DMS53 treated with DMSO at 0.1 percent for 48 hours (cell line): ENCODE measurements around the gene ACER3.
"Not testable (repeated sequence)": the region's sequence is repeated elsewhere in the genome, so short reads cannot be mapped to it uniquely, and the experiment has no call there.

Experiments
- DNase-seq: peaks from one replicate; lab custom pipeline; 2025; ENCODE audit not compliant: unreplicated experiment; lab: John Stamatoyannopoulos, UW

ACER3 gene

DNA sequence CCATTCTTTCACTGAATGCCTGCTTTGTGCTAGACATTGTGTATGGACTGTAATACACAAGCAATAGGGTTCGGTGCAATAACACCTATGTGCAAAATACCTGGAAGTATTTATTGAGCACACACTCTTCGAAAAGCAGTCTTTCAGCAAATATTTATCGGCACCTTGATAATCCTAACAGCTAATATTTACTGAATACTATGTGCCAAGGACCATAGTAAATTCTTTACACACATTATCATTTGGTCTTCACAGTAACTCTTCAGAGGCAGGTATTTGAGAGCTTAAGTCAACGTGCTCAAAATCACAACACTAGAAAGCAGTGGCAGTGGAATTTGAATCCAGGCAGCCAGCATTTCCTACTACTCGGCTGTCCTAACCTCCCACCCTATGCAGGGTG, 175.7 kb downstream of the ACER3 start:
- DNase-seq = peak; percentile 65

DNA sequence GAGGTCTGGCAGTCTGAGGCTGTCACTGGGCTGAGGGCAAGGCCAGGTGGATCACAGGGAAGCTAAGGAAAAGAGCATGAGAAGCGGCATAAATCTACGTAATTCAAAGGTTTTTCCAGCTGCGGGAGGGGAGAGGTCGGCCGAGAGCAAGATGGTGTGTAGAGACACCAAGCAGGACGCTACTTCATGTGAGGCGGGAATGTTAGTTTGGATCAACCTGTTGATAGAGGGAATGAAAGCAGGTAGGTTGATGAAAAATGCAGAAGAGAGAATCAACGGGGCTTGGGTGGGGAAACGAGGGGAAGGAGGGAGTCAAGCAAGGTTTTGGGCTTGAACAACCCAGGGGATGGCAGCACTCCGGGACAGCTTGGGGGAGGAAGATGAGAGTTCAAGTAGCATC, 176.3 kb downstream of the ACER3 start:
- DNase-seq = no peak

DNA sequence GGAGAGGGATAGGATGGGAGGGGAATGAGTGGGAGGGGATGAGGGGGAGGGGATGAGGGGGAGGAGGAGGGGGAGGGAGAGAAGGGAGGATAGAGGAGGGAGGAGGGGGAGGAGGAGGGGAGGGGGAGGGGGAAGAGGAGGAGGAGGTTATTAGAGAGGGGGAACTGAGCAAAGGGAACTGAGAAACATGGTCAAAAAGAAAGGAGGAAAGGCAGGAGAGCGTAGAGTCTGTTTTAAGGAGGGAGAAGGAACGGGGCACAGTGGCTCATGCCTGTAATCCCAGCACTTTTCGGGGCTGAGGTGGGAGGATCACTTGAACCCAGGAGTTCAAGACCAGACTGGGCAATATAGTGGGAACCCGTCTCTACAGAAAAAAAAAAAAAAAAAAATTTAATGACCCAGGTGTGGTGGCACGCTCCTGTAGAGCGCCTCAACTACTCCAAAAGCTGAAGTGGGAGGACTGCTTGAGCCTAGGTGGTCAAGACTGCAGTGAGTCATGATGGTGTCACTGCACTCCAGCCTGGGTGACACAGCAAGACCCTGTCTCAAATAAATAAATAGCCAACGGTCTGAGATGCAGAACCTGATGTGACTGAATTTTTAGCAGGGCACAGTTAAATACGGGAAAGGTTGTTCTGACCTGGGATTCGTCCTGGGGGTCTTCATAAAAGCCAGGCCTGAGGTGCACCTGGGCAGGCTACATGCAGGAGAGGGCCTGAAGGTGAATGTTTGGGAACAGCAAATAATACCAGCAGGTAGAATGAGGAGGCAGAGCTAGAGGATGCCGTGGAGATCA, 177.5 kb downstream of the ACER3 start:
- peak; percentile 63 for DNase-seq

DNA sequence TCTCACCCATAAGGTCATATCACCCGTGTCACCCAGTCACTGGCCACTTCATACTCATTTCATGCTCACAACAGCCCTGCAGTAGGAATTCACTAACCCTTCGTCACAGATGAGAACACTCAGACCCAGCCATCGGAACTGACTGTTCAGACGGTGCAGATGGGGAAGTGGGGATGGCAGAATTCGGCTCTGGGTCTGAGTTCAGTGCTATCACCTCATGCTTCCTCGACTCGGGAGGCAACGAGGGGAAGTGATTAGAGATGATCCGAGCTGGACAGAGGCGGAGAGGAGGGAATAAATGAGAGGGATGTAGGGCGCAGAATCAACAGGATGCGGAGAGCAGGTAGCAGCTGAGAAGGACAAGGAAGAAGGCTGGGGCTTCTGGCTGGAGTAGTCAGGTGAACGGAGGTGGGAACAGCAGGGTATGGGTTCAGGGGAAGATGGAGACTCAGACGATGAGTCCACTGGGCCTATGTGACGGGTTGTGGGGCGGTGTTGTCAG, 178.2 kb downstream of the ACER3 start:
- DNase-seq = peak; percentile 90

DNA sequence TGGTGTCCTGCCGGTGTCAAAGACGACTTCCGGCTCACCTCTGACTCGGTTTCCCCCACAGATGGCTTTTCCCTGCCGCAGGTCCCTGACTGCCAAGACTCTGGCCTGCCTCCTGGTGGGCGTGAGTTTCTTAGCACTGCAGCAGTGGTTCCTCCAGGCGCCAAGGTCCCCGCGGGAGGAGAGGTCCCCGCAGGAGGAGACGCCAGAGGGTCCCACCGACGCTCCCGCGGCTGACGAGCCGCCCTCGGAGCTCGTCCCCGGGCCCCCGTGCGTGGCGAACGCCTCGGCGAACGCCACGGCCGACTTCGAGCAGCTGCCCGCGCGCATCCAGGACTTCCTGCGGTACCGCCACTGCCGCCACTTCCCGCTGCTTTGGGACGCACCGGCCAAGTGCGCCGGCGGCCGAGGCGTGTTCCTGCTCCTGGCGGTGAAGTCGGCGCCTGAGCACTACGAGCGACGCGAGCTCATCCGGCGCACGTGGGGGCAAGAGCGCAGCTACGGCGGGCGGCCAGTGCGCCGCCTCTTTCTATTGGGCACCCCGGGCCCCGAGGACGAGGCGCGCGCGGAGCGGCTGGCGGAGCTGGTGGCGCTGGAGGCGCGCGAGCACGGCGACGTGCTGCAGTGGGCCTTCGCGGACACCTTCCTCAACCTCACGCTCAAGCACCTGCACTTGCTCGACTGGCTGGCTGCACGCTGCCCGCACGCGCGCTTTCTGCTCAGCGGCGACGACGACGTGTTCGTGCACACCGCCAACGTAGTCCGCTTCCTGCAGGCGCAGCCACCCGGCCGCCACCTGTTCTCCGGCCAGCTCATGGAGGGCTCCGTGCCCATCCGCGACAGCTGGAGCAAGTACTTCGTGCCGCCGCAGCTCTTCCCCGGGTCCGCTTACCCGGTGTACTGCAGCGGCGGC, 179.0 kb downstream of the ACER3 start:
- peak; percentile 90 for DNase-seq

DNA sequence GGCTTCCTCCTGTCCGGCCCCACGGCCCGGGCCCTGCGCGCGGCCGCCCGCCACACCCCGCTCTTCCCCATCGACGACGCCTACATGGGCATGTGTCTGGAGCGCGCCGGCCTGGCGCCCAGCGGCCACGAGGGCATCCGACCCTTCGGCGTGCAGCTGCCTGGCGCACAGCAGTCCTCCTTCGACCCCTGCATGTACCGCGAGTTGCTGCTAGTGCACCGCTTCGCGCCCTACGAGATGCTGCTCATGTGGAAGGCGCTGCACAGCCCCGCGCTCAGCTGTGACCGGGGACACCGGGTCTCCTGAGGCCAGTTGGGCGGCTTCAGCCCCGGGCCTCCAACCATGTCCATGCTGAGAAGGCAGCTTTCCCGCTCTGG, 179.7 kb downstream of the ACER3 start:
- DNase-seq = no peak

DNA sequence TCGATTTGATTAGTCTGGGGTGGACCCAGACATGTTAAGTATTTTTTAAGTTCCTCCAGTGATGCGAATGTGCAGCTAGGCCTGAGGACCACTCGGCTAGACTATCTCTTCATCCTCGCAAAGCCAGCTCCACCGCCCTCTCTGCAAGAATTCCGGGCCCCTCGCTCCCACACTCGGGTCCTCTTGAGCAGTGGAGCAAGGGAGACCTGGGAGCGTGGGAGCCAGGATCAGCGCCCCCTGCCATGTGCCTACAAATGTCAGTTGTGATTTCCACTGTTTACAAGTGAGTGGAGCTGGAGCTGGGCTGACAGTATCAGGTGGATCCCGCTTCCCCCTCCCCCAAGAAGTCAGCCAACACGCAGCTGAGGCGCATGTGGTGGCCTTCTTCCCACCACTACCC, 180.2 kb downstream of the ACER3 start:
- DNase-seq = no peak

DNA sequence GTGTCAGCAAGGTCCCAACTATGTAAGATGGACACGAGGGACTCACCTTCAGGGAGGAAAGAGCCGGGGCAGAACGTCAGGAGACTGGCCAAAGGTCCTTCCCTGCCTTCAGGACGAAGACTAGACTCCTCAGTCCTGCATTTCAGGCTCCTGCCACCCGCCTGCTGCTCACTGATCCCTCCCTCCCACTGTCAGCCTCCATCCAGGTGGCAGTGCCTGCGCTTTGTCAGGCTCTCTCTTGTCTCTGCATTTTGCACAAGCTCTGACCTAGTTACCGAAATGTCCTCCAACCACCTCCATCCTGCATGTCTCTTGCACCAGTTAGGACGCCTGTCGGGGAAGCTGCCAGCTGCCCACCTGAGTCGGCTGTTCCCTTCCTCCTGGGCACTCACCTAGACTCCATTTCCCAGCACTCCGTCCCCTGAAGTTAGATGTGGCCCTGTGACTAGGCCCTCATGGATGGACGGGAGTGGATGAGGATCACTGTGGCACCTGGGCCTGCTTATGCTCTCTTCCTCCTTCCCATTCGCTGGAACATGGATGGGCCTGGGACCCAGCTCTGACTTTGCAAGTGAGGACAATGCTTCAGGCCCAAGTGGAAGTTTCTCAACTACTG, 181.5 kb downstream of the ACER3 start:
- DNase-seq = no peak

DNA sequence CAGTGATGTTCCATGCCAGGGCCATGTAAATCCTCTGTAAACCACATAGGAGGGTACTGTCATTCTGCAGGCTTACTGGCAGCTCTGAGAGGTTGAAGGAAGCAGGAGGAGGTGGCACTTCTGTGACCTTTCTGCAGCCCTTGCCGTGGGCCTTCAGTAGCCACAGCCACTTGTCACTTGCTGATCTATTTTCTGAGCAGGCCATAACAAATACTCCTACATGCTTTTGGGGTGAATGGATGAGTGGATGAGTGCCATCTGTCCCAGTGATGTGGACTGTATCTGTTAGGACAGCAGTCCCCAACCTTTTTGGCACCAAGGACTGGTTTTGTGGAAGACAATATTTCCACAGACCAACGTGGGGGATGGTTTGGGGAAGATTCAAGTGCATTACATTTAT, 183.6 kb downstream of the ACER3 start:
- DNase-seq = no peak

DNA sequence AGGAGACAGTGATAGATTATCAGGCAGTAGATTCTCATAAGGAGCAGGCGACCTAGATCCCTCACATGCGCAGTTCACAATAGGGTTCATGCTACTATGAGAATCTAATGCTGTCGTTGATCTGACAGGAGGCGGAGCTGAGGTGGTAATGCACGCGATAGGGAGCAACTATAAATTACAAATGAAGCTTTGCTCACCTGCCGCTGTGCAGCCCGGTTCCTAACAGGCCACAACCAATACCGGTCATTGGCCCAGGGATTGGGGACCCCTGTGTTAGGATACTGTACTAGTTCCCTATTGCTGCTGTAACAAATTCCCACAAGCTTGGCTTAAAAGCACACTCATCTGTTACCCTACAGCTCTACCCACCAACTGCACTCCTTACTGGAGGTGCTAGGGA, 184.2 kb downstream of the ACER3 start:
- DNase-seq = no peak

DNA sequence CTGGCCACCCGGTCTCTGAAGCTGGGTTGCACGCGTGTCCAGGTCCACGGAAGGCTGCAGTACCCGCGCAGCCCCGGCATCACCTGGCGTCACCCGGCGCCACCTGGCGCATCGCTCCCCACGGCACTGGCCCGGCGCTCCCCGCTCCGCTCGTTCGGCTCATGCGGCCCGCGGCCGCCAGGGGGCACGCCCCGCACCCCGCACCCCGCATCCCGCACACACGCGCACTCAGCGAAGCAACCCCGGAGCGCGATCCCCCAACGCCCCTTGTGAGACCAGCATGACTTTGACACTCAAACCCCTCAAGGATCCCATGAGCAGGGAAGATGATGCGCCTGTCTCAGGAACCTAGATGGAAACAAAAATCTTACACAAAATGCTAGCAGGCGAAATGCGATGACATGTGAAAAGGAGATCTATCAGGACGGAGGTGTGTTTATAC, 185.4 kb downstream of the ACER3 start:
- DNase-seq = peak; percentile 77

DNA sequence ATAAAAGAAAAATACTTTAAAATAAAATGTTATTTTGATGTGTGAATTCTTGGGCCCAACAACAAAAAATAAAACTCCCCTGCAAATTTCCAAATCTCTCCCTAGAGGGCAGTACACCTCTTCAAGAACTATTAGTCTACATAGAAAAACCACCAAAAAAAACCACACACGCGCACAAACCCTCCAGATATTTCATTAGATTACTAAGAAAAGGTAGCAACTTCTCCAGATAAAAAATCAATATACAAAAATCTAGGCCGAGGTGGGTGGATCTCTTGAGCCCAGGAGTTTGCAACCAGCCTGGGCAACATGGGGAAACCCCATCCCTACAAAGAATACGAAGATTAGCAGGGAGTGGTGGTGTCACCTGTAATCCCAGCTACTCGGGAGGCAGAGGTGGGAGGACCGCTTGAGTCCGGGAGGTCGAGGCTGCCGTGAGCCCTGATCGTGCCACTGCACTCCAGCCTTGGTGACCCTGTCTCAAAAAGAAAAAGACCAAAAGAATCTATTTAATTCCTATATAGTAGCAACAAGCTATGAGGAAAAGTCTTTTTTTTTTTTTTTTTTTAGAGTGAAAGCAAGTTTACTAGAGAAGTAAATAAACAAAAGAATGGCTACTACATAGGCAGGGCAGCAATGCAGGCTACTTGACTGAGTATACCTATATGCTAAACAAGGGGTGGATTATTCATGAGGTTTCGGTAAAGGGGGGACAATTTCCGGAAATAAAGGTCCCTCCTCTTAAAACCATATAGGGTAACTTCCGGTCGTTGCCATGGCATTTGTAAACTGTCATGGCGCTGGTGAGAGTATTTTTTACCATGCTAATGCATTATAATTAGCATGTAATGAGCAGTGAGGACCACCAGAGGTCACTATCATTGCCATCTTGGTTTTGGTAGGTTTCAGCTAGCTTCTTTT, 186.5 kb downstream of the ACER3 start:
- peak; percentile 99 for DNase-seq

DNA sequence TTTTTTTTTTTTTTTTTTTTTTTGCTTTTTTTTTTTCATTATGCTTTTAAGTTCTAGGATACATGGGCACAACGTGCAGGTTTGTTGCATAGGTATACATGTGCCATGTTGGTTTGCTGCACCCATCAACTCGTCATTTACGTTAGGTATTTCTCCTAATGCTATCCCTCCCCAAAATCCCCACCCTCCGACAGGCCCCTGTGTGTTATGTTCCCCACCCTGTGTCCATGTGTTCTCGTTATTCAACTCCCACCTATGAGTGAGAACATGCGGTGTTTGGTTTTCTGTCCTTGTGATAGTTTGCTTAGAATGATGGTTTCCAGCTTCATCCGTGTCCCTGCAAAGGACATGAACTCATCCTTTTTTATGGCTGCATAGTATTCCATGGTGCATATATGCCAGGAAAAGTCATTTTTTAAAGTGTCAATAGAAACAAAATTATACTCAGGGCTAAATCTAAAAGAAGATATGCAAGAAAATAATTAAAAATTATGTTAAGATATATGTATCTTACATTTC, 187.3 kb downstream of the ACER3 start:
- not testable (repeated sequence) for DNase-seq

DNA sequence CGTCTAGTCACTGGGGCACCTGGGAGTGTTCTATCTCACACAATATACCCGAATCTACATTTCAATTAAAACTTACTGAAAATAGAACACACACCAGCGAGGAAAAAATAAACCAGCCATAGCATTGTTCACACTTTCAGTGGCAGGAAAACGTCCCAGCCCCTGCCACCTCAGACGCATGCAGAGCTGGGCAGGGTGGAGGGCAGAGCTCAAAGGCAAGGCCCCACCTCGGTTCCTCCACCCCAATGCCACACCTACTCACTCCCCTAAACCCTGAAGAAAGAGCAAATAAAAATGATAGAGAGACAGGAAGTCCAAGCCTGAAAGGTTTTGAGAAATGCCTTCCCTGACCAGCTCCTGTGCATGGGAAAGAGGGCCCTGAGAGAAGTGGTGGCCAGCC, 188.3 kb downstream of the ACER3 start:
- DNase-seq = no peak

DNA sequence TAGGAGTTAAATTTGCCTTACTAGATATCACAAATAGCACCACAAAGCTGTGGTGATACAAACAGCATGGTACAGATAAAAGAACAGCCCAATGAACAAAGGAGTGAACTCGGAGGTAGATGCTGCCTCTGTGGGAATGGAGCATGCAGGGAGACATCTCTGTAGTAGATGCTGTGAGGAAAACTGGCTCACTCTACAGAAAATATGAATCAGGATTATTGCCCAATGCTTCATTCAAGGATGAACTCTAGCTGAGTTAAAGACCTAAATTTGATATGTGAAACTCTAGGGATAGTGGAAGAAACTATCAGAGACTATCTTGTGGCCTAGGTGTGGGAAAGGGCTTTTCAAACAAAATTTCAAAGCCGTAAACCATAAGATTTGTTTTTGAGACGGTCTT, 190.8 kb downstream of the ACER3 start:
- no peak for DNase-seq

DNA sequence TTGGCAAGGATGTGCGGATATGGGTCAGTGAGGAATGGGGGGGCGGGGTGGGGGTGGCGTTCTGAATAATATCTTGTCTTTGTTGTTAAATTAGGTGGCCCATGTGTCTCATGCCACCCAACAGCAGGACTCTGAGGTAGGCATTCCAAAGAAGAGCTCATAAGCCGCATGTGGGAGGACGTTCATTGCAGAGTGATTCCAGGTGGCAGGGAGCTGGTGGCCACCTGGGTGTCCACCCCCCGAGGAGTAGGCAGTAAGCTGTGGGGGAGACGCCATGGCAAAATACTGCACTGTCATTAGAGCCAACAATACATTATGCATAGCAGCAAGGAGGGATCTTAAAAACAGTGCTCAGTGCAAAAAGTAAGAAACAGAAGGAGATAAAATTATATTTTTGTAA, 191.8 kb downstream of the ACER3 start:
- DNase-seq = no peak

DNA sequence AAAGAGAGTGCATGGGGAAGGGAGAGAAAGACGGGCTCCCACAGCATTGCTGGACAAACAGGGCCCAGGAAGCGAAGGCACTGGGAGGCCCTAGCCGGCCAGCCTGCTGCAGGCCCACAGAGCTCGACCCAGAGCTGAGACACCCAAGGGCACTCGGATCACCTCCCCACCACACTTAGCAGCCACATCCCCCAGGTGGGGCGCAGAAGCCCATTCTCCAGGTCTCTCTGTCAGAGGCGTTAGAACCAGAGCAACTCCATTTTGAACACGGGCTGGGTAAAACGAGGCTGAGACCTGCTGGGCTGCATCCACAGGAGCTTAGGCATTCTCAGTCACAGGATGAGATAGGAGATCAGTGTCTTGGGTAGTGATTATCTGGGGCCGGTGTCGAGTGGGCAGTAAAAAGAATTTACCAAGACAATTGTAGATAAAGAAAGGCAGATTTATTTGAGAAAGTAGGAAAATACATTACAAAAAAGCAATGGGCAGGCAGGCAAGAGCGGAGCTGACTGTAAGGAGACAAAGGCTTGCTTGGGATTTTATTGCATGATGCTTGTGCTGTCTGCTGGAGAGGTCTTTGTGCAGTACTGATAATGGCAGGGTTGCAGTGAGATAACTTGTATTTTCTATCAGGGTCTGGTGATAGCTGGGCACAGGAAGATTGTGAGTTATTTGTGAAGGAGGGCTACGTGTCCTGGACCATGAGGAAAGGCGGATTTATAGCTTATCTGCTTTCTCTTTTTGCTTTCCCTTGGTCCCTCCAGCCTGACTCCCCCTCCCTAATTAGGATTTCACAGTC, 192.7 kb downstream of the ACER3 start:
- DNase-seq = no peak

DNA sequence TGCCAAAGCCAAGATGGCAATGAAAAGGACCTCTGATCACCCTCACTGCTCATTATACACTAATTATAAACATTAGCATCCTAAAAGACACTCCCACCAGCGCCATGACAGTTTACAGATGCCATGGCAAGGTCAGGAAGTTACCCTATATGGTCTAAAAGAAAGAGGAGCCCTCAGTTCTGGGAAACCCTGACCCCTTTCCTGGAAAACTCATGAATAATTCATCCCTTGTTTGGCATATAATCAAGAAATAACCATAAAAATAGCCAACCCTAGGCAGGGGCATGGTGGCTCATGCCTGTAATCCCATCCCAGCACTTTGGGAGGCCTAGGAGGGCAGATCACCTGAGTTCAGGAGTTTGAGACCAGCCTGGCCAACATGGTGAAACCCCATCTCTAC, 193.4 kb downstream of the ACER3 start:
- no peak for DNase-seq

DNA sequence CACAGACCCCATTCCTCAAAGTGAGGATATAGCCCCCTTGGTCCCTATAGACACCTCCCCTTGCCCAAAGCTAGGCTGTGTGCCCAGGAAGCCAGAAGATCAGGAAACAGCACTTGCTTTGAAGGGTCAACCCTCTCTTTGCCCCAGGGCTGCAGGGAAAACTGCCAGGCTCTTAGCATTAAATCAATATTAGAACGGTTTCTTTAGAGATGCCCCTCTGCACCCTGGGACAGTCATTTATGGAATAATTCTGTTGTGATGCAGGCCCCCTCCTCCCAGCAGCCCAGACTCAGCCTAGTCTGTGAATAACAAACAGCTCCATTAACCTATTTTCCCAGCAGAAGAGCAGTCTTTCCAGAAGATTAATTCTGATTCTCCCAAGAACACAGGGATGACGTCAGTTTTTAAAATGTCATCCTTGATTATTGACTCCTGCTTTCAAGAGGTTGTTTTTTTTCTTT, 194.4 kb downstream of the ACER3 start:
- DNase-seq = no peak
